ENCODE measurements around the gene YIPF1. TPM values are rescaled to one million over a fixed set of nuclear protein-coding genes. Genes with fewer than 3 reads are reported as not detected.

Gene YIPF1
- total and polyA plus RNA-seq, 10 of the 15 experiments (the other 5 are each of a cell fraction or from before 2014, with no cell fraction given), result 13.0 to 36.0 (median 20.3) TPM

DNA sequence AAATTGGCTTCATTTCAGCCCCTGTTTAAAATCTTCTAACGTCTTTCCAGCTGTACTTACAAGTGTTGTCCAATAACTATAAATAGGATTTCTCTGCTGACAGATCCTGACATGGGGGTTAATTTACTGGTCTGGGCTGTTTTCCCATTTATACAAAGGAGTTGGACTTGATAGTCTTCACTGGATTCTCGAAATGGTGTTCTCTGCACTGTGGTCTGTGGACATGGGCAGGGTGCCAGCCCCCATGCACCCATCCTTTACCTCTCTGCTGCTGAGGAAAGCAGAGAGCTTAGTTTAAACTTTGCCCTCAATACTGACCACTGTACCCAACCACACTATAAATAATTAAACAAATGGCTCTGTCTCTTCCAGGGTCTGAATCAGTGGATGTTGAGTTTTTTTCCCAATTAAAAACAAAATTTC is 9.6 kb upstream of the YIPF1 start:
- Histone ChIP-seq H3K27ac (ENCODE audit: control insufficient read depth, insufficient read depth) (no peak overlapping the region), H2AFZ (ENCODE audit: control insufficient read depth, low read depth, low read length) (no peak overlapping the region), H3K4me2 (ENCODE audit: control insufficient read depth, insufficient read depth) (no peak overlapping the region), H3K79me2 (ENCODE audit: control insufficient read depth, insufficient read depth, low read length) (no peaks in the 10 kb centered on the region), H3K4me3 (no peak overlapping the region), H4K20me1 (ENCODE audit: control insufficient read depth, insufficient read depth) (no peaks in the 10 kb centered on the region), H3K4me1 (ENCODE audit: control insufficient read depth, insufficient read depth, low read length) (no peaks in the 10 kb centered on the region), H3K9ac (ENCODE audit: control insufficient read depth, insufficient read depth, low read length) (no peak overlapping the region), H3K36me3 (ENCODE audit: control insufficient read depth in 2 of 2, insufficient read depth in 2 of 2, low read length in 1 of 2) (no peaks in the 10 kb centered on the region), H3K27me3 (replicated peaks in 1 of 2; ENCODE audit: control insufficient read depth in 2 of 2, insufficient read depth in 2 of 2, low read length in 1 of 2) (no peaks in the 10 kb centered on the region), H3K9me3 (replicated peaks; ENCODE audit: control insufficient read depth, insufficient read depth, low read length) (no peaks in the 10 kb centered on the region)
- FAIRE-seq, result no peak
- peak; percentile 48; the same call in 2 of the 3 replicates for ATAC-seq
- ChIA-PET SMC1A (ENCODE audit: uncharacterized antibody, unreplicated experiment) (interaction anchor here (1.7 to 3.0 kb wide), 2 partner anchors 25 to 49 kb away, joined by 4 to 13 read pairs; no protein-coding TSS in a partner anchor), POLR2A (interaction anchor here (1.3 to 1.4 kb wide), 3 partner anchors 10 to 46 kb away, joined by 3 to 10 read pairs (median 7); partner anchors contain the start of genes IFT25 and YIPF1), CTCF (interaction anchor here (0.7 to 1.6 kb wide), 6 partner anchors 9 to 486 kb away, joined by 3 to 7 read pairs (median 4); partner anchors contain the start of gene YIPF1), RAD21 (ENCODE audit: unreplicated experiment) (interaction anchor here (0.9 to 2.4 kb wide), 4 partner anchors 9 to 49 kb away, joined by 3 to 9 read pairs (median 6); partner anchors contain the start of genes IFT25 and YIPF1)
- BruUV-seq (replicated peaks), result no TSS peak
- no peak for DNase-seq (ENCODE audit: low read depth, low spot score)
- in situ Hi-C loops (cut with MboI) (no loop called here), intact Hi-C loops (cut with micrococcal nuclease; ENCODE audit: unreplicated experiment) (no loop called here)
- WGBS (ENCODE audit: insufficient coverage, insufficient replicate concordance, low lambda C conversion rate, missing lambda C conversion rate), result 0% methylated on average over 2 of the region's 2 CpGs
- TF ChIP-seq GATAD2B (conservative IDR thresholded peaks at IDR 0.05; ENCODE audit: low read depth) (no peak), SMAD1 (IDR thresholded peaks at IDR 0.05; ENCODE audit: low read depth, partially characterized antibody) (no peak), SP1 (IDR thresholded peaks at IDR 0.05; ENCODE audit: low read depth, low read length) (no peak), STAT3 (IDR thresholded peaks at IDR 0.05; ENCODE audit: low read depth, low read length) (no peak), CBX3 (IDR thresholded peaks at IDR 0.05; ENCODE audit: borderline replicate concordance, low read depth) (no peak), SRF (IDR thresholded peaks at IDR 0.05; ENCODE audit: low read depth in 2 of 2, low read length in 2 of 2) (no peak), ZZZ3 (IDR thresholded peaks at IDR 0.05; ENCODE audit: control insufficient read depth, insufficient read length, low read depth) (no peak), SIN3A (IDR thresholded peaks at IDR 0.05; ENCODE audit: low read depth, low read length) (no peak)
- TF ChIP-seq, protein P1, sequence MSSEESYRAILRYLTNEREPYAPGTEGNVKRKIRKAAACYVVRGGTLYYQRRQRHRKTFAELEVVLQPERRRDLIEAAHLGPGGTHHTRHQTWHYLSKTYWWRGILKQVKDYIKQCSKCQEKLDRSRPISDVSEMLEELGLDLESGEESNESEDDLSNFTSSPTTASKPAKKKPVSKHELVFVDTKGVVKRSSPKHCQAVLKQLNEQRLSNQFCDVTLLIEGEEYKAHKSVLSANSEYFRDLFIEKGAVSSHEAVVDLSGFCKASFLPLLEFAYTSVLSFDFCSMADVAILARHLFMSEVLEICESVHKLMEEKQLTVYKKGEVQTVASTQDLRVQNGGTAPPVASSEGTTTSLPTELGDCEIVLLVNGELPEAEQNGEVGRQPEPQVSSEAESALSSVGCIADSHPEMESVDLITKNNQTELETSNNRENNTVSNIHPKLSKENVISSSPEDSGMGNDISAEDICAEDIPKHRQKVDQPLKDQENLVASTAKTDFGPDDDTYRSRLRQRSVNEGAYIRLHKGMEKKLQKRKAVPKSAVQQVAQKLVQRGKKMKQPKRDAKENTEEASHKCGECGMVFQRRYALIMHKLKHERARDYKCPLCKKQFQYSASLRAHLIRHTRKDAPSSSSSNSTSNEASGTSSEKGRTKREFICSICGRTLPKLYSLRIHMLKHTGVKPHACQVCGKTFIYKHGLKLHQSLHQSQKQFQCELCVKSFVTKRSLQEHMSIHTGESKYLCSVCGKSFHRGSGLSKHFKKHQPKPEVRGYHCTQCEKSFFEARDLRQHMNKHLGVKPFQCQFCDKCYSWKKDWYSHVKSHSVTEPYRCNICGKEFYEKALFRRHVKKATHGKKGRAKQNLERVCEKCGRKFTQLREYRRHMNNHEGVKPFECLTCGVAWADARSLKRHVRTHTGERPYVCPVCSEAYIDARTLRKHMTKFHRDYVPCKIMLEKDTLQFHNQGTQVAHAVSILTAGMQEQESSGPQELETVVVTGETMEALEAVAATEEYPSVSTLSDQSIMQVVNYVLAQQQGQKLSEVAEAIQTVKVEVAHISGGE (CRISPR knock-in tag; IDR thresholded peaks at IDR 0.05), result no peak
- TF ChIP-seq, protein P2, sequence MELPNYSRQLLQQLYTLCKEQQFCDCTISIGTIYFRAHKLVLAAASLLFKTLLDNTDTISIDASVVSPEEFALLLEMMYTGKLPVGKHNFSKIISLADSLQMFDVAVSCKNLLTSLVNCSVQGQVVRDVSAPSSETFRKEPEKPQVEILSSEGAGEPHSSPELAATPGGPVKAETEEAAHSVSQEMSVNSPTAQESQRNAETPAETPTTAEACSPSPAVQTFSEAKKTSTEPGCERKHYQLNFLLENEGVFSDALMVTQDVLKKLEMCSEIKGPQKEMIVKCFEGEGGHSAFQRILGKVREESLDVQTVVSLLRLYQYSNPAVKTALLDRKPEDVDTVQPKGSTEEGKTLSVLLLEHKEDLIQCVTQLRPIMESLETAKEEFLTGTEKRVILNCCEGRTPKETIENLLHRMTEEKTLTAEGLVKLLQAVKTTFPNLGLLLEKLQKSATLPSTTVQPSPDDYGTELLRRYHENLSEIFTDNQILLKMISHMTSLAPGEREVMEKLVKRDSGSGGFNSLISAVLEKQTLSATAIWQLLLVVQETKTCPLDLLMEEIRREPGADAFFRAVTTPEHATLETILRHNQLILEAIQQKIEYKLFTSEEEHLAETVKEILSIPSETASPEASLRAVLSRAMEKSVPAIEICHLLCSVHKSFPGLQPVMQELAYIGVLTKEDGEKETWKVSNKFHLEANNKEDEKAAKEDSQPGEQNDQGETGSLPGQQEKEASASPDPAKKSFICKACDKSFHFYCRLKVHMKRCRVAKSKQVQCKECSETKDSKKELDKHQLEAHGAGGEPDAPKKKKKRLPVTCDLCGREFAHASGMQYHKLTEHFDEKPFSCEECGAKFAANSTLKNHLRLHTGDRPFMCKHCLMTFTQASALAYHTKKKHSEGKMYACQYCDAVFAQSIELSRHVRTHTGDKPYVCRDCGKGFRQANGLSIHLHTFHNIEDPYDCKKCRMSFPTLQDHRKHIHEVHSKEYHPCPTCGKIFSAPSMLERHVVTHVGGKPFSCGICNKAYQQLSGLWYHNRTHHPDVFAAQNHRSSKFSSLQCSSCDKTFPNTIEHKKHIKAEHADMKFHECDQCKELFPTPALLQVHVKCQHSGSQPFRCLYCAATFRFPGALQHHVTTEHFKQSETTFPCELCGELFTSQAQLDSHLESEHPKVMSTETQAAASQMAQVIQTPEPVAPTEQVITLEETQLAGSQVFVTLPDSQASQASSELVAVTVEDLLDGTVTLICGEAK (IDR thresholded peaks at IDR 0.05; ENCODE audit: borderline replicate concordance), result no peak
- TF ChIP-seq, protein P3, sequence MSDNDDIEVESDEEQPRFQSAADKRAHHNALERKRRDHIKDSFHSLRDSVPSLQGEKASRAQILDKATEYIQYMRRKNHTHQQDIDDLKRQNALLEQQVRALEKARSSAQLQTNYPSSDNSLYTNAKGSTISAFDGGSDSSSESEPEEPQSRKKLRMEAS (IDR thresholded peaks at IDR 0.05; ENCODE audit: low read depth, low read length), result no peak
